ENCODE results near the gene GINS3.

- TF ChIP-seq ELF4 (IDR thresholded peaks at IDR 0.05) = no peak
- TF ChIP-seq HDGF (IDR thresholded peaks at IDR 0.05; ENCODE audit: borderline replicate concordance) = no peak
Measured at GRCh38 chr16:58454178-58454577, 61.9 kb downstream of the GINS3 start.
